Measurements from ENCODE around the gene RALGPS2. TPM values are rescaled to one million over a fixed set of nuclear protein-coding genes. Genes with fewer than 3 reads are reported as not detected.

RALGPS2 gene
- total and polyA plus RNA-seq, 2 of the 13 experiments (the other 11 are each of a cell fraction or from before 2014, with no cell fraction given): 15.6 to 36.0 TPM

- Histone ChIP-seq H3K4me2 (ENCODE audit: low read depth, low read length) (no peak overlapping the region), H3K9me3 (ENCODE audit: low read length) (peaks cover 36% of the 10 kb centered on the region), H3K27ac (ENCODE audit: extremely low read length, insufficient read depth, low read length) (no peak overlapping the region), H4K20me1 (ENCODE audit: insufficient read depth, low read length) (peaks cover 10% of the 10 kb centered on the region; the same call in 1 of the 2 replicates), H3K4me3 (replicated peaks in 1 of 3; ENCODE audit: insufficient read depth in 1 of 3, low read depth in 2 of 3, low read length in 3 of 3) (no peak overlapping the region), H3K4me1 (ENCODE audit: insufficient read depth, low read length) (no peaks in the 10 kb centered on the region; the same call in 1 of the 2 replicates), H3K27me3 (ENCODE audit: control insufficient read depth in 1 of 2, insufficient read depth in 2 of 2, low read length in 2 of 2) (no peaks in the 10 kb centered on the region), H2AFZ (ENCODE audit: low read length) (no peak overlapping the region), H3K79me2 (ENCODE audit: insufficient read depth, low read length) (peaks cover 47% of the 10 kb centered on the region), H3K36me3 (replicated peaks in 1 of 2; ENCODE audit: control insufficient read depth in 1 of 2, insufficient read depth in 2 of 2, low read length in 2 of 2) (peaks cover 3 to 5% of the 10 kb centered on the region in 2 experiments; a peak in 3 of 5 replicates), H3K9ac (ENCODE audit: insufficient read depth, low read depth, low read length) (no peak overlapping the region)
- FAIRE-seq (peak; percentile 68), DNase-seq (ENCODE audit: low spot score) (peak; percentile 20), ATAC-seq (peak; percentile 66)
- POLR2A ChIA-PET: no interaction called here
- WGBS (ENCODE audit: low lambda C conversion rate): 0% methylated on average over 2 of the region's 4 CpGs
- no TSS peak for BruUV-seq (replicated peaks)
- in situ Hi-C loops (cut with HindIII; ENCODE audit: extremely low pct_ligation_motif_present, low pct_unique_long_range_greater_than_20kb) (loop anchor here (5.0 to 25.0 kb wide), 2 partner anchors 234 to 594 kb away; partner anchors contain the start of gene AXDND1), intact Hi-C loops (cut with micrococcal nuclease; ENCODE audit: unreplicated experiment) (loop anchor here (2.0 kb wide), 1 partner anchor 234 kb away; no protein-coding TSS in a partner anchor)
- CTCF ChIA-PET (ENCODE audit: low intra/inter-chr PET ratio, low total read pairs): interaction anchor here (2.2 kb wide), 1 partner anchor 234 kb away, joined by 19 read pairs; no protein-coding TSS in a partner anchor
- TF ChIP-seq RAD21 (CRISPR knock-in tag; IDR thresholded peaks at IDR 0.05) (0 out of 2 replicates have a peak, but pooled peaks have one; percentile 17), TAF15 (IDR thresholded peaks at IDR 0.05; ENCODE audit: low read depth, low read length, poor library complexity, severe bottlenecking) (no peak), FOXA3 (CRISPR knock-in tag; IDR thresholded peaks at IDR 0.05) (peak; percentile 32; the same call in 1 of the 2 replicates), TEAD3 (CRISPR knock-in tag; optimal IDR thresholded peaks at IDR 0.05; ENCODE audit: borderline replicate concordance) (peak; percentile 35), ZNF350 (CRISPR knock-in tag; IDR thresholded peaks at IDR 0.05; ENCODE audit: borderline replicate concordance, low read depth) (0 out of 2 replicates have a peak, but pooled peaks have one; percentile 31), STAG1 (CRISPR knock-in tag; IDR thresholded peaks at IDR 0.05) (peak; percentile 68), CTCF (CRISPR knock-in tag; IDR thresholded peaks at IDR 0.05) (peak; percentile 82), FOXA1 (IDR thresholded peaks at IDR 0.05) (no peak), FOXA1 (CRISPR knock-in tag; IDR thresholded peaks at IDR 0.05) (peak; percentile 24; the same call in 1 of the 2 replicates), ZNF687 (CRISPR knock-in tag; IDR thresholded peaks at IDR 0.05) (peak; percentile 11; the same call in 1 of the 2 replicates), FOXP1 (IDR thresholded peaks at IDR 0.05) (no peak), FOXP1 (CRISPR knock-in tag; IDR thresholded peaks at IDR 0.05) (0 out of 2 replicates have a peak, but pooled peaks have one; percentile 28), THAP11 (CRISPR knock-in tag; IDR thresholded peaks at IDR 0.05) (no peak), SMC3 (IDR thresholded peaks at IDR 0.05; ENCODE audit: low read length) (peak; percentile 58)
- TF ChIP-seq, protein P1, sequence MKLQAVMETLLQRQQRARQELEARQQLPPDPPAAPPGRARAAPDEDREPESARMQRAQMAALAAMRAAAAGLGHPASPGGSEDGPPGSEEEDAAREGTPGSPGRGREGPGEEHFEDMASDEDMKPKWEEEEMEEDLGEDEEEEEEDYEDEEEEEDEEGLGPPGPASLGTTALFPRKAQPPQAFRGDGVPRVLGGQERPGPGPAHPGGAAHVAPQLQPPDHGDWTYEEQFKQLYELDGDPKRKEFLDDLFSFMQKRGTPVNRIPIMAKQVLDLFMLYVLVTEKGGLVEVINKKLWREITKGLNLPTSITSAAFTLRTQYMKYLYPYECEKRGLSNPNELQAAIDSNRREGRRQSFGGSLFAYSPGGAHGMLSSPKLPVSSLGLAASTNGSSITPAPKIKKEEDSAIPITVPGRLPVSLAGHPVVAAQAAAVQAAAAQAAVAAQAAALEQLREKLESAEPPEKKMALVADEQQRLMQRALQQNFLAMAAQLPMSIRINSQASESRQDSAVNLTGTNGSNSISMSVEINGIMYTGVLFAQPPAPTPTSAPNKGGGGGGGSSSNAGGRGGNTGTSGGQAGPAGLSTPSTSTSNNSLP (IDR thresholded peaks at IDR 0.05; ENCODE audit: low read depth, low read length): peak; percentile 49; the same call in 1 of the 2 replicates
Observed at GRCh38 chr1:178768423-178768822, 43.4 kb downstream of the RALGPS2 start.

Measured in HepG2 (cell line).